ENCODE data around the gene MEF2C.

DNA sequence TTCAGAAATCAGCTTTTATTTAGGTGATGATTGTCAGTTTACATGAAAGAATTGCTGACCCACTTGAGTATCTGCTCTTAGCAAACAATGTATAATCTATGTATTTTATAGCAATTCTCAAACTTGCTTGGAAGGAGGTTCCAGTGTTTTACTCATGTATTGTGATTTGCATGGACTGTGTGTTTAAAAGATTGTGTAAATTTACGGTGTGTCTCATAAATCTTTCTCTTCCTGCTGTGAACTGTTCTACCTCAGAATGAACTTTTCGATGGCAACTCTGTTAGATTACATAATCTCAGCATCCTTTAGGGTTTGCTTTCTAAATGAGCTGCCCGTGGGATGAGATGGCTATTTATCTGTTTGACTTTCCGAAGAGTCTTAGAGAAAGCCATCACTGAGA is 122.5 kb downstream of the MEF2C start:
- TF ChIP-seq EZH2phosphoT487 (IDR thresholded peaks at IDR 0.05; ENCODE audit: unreplicated experiment) (no peak), EZH2 (IDR thresholded peaks at IDR 0.05; ENCODE audit: low read depth, unreplicated experiment) (no peak), ZNF462 (CRISPR knock-in tag; IDR thresholded peaks at IDR 0.05) (no peak), POLR2AphosphoS5 (IDR thresholded peaks at IDR 0.05; ENCODE audit: low read depth) (no peak), ETS1 (IDR thresholded peaks at IDR 0.05) (no peak), CREB1 (CRISPR knock-in tag; IDR thresholded peaks at IDR 0.05; ENCODE audit: low read depth) (no peak), JUNB (IDR thresholded peaks at IDR 0.05; ENCODE audit: unreplicated experiment) (no peak), ZNF331 (CRISPR knock-in tag; IDR thresholded peaks at IDR 0.05; ENCODE audit: low read depth) (no peak), NANOG (IDR thresholded peaks at IDR 0.05; ENCODE audit: borderline replicate concordance) (no peak), ZNF114 (CRISPR knock-in tag; IDR thresholded peaks at IDR 0.05) (no peak)
- TF ChIP-seq, protein P1, sequence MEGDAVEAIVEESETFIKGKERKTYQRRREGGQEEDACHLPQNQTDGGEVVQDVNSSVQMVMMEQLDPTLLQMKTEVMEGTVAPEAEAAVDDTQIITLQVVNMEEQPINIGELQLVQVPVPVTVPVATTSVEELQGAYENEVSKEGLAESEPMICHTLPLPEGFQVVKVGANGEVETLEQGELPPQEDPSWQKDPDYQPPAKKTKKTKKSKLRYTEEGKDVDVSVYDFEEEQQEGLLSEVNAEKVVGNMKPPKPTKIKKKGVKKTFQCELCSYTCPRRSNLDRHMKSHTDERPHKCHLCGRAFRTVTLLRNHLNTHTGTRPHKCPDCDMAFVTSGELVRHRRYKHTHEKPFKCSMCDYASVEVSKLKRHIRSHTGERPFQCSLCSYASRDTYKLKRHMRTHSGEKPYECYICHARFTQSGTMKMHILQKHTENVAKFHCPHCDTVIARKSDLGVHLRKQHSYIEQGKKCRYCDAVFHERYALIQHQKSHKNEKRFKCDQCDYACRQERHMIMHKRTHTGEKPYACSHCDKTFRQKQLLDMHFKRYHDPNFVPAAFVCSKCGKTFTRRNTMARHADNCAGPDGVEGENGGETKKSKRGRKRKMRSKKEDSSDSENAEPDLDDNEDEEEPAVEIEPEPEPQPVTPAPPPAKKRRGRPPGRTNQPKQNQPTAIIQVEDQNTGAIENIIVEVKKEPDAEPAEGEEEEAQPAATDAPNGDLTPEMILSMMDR (conservative IDR thresholded peaks at IDR 0.05; ENCODE audit: low read depth in 2 of 2), result no peak
- TF ChIP-seq, protein P2, sequence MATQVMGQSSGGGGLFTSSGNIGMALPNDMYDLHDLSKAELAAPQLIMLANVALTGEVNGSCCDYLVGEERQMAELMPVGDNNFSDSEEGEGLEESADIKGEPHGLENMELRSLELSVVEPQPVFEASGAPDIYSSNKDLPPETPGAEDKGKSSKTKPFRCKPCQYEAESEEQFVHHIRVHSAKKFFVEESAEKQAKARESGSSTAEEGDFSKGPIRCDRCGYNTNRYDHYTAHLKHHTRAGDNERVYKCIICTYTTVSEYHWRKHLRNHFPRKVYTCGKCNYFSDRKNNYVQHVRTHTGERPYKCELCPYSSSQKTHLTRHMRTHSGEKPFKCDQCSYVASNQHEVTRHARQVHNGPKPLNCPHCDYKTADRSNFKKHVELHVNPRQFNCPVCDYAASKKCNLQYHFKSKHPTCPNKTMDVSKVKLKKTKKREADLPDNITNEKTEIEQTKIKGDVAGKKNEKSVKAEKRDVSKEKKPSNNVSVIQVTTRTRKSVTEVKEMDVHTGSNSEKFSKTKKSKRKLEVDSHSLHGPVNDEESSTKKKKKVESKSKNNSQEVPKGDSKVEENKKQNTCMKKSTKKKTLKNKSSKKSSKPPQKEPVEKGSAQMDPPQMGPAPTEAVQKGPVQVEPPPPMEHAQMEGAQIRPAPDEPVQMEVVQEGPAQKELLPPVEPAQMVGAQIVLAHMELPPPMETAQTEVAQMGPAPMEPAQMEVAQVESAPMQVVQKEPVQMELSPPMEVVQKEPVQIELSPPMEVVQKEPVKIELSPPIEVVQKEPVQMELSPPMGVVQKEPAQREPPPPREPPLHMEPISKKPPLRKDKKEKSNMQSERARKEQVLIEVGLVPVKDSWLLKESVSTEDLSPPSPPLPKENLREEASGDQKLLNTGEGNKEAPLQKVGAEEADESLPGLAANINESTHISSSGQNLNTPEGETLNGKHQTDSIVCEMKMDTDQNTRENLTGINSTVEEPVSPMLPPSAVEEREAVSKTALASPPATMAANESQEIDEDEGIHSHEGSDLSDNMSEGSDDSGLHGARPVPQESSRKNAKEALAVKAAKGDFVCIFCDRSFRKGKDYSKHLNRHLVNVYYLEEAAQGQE (IDR thresholded peaks at IDR 0.05; ENCODE audit: unreplicated experiment), result no peak
